ENCODE data around the gene SLC22A4.

SLC22A4 gene

GRCh38 chr5:132267931-132268768 is 26.0 kb upstream of the SLC22A4 start:
- peaks cover 6% of the 10 kb centered on the region for H3K27me3 Mint-ChIP-seq
- no peak for DNase-seq (ENCODE audit: low spot score in 2 of 2)
- H3K4me1 Mint-ChIP-seq = peaks cover 10% of the 10 kb centered on the region
- H3K36me3 Mint-ChIP-seq = no peaks in the 10 kb centered on the region
- ATAC-seq (ENCODE audit: low read depth) = no peak
- no peaks in the 10 kb centered on the region for H3K9me3 Mint-ChIP-seq
- no peak overlapping the region for H3K27ac Mint-ChIP-seq
- H3K4me3 Mint-ChIP-seq = no peak overlapping the region

GRCh38 chr5:132268769-132269551 is 25.2 kb upstream of the SLC22A4 start:
- ATAC-seq (ENCODE audit: low read depth) = no peak
- no peak overlapping the region for H3K27ac Mint-ChIP-seq

GRCh38 chr5:132269635-132270334 is 24.4 kb upstream of the SLC22A4 start:
- no peaks in the 10 kb centered on the region for H3K36me3 Mint-ChIP-seq
- peaks cover 10% of the 10 kb centered on the region for H3K4me1 Mint-ChIP-seq
- no peak overlapping the region for H3K4me3 Mint-ChIP-seq
- H3K27ac Mint-ChIP-seq = no peak overlapping the region
- peaks cover 13% of the 10 kb centered on the region for H3K27me3 Mint-ChIP-seq
- H3K9me3 Mint-ChIP-seq = no peaks in the 10 kb centered on the region
- DNase-seq (ENCODE audit: low spot score in 2 of 2) = no peak
- no peak for ATAC-seq (ENCODE audit: low read depth)

More at GRCh38 chr5:132268769-132269551, 25.2 kb upstream of the SLC22A4 start:
- Mint-ChIP-seq H3K9me3 (no peaks in the 10 kb centered on the region), H3K4me1 (peaks cover 10% of the 10 kb centered on the region), H3K36me3 (no peaks in the 10 kb centered on the region), H3K27me3 (peaks cover 11% of the 10 kb centered on the region), H3K4me3 (no peak overlapping the region)
- DNase-seq (ENCODE audit: low spot score in 2 of 2) = no peak

GRCh38 chr5:132270335-132270665 is 23.9 kb upstream of the SLC22A4 start:
- Mint-ChIP-seq H3K36me3 (no peaks in the 10 kb centered on the region), H3K4me3 (no peak overlapping the region), H3K27ac (no peak overlapping the region), H3K9me3 (no peaks in the 10 kb centered on the region), H3K27me3 (peaks cover 14% of the 10 kb centered on the region), H3K4me1 (peaks cover 10% of the 10 kb centered on the region)
- DNase-seq (ENCODE audit: low spot score in 2 of 2) (no peak), ATAC-seq (ENCODE audit: low read depth) (no peak)

- Mint-ChIP-seq H3K9me3 (no peaks in the 10 kb centered on the region), H3K27me3 (peaks cover 18% of the 10 kb centered on the region), H3K4me1 (peaks cover 10% of the 10 kb centered on the region), H3K36me3 (no peaks in the 10 kb centered on the region), H3K27ac (no peak overlapping the region), H3K4me3 (no peak overlapping the region)
- ATAC-seq (ENCODE audit: low read depth) = no peak
- no peak for DNase-seq (ENCODE audit: low spot score in 2 of 2)
Measured at GRCh38 chr5:132270706-132271105, 23.5 kb upstream of the SLC22A4 start.

GRCh38 chr5:132271251-132272246 is 22.6 kb upstream of the SLC22A4 start:
- no peak for DNase-seq (ENCODE audit: low spot score in 2 of 2)
- peaks cover 10% of the 10 kb centered on the region for H3K4me1 Mint-ChIP-seq
- peaks cover 19% of the 10 kb centered on the region for H3K27me3 Mint-ChIP-seq
- no peaks in the 10 kb centered on the region for H3K36me3 Mint-ChIP-seq
- peak; percentile 55 for ATAC-seq (ENCODE audit: low read depth)
- H3K4me3 Mint-ChIP-seq = peak overlapping the region; percentile 59
- H3K9me3 Mint-ChIP-seq = no peaks in the 10 kb centered on the region
- no peak overlapping the region for H3K27ac Mint-ChIP-seq

GRCh38 chr5:132272311-132273210 is 21.6 kb upstream of the SLC22A4 start:
- DNase-seq (ENCODE audit: low spot score in 2 of 2) = peak; percentile 60 to 70
- Mint-ChIP-seq H3K4me1 (peaks cover 10% of the 10 kb centered on the region), H3K27me3 (peaks cover 19% of the 10 kb centered on the region), H3K4me3 (peak overlapping the region; percentile 41), H3K27ac (no peak overlapping the region), H3K9me3 (no peaks in the 10 kb centered on the region), H3K36me3 (no peaks in the 10 kb centered on the region)
- peak; percentile 55 for ATAC-seq (ENCODE audit: low read depth)

GRCh38 chr5:132273631-132274030 is 20.6 kb upstream of the SLC22A4 start:
- ATAC-seq (ENCODE audit: low read depth) (no peak), DNase-seq (ENCODE audit: low spot score in 2 of 2) (no peak)
- no peaks in the 10 kb centered on the region for H3K36me3 Mint-ChIP-seq
- no peaks in the 10 kb centered on the region for H3K9me3 Mint-ChIP-seq
- H3K27ac Mint-ChIP-seq = no peak overlapping the region
- peaks cover 19% of the 10 kb centered on the region for H3K27me3 Mint-ChIP-seq
- H3K4me1 Mint-ChIP-seq = peaks cover 10% of the 10 kb centered on the region
- no peak overlapping the region for H3K4me3 Mint-ChIP-seq

- no peak overlapping the region for H3K4me3 Mint-ChIP-seq
Measured at GRCh38 chr5:132274050-132274792, 20.0 kb upstream of the SLC22A4 start.

GRCh38 chr5:132275367-132276220 is 18.6 kb upstream of the SLC22A4 start:
- Mint-ChIP-seq H3K27me3 (peaks cover 21% of the 10 kb centered on the region), H3K9me3 (no peaks in the 10 kb centered on the region), H3K27ac (no peak overlapping the region), H3K36me3 (no peaks in the 10 kb centered on the region), H3K4me1 (peaks cover 11% of the 10 kb centered on the region), H3K4me3 (no peak overlapping the region)
- DNase-seq (ENCODE audit: low spot score in 2 of 2) (no peak), ATAC-seq (ENCODE audit: low read depth) (no peak)

More at GRCh38 chr5:132274050-132274792, 20.0 kb upstream of the SLC22A4 start:
- Mint-ChIP-seq H3K9me3 (no peaks in the 10 kb centered on the region), H3K36me3 (no peaks in the 10 kb centered on the region), H3K27ac (no peak overlapping the region), H3K4me1 (peaks cover 10% of the 10 kb centered on the region), H3K27me3 (peaks cover 19% of the 10 kb centered on the region)
- no peak for ATAC-seq (ENCODE audit: low read depth)
- no peak for DNase-seq (ENCODE audit: low spot score in 2 of 2)

- peaks cover 19% of the 10 kb centered on the region for H3K27me3 Mint-ChIP-seq
- peaks cover 10% of the 10 kb centered on the region for H3K4me1 Mint-ChIP-seq
- no peaks in the 10 kb centered on the region for H3K9me3 Mint-ChIP-seq
Measured at GRCh38 chr5:132277256-132277655, 16.9 kb upstream of the SLC22A4 start.

More at GRCh38 chr5:132277256-132277655, 16.9 kb upstream of the SLC22A4 start:
- Mint-ChIP-seq H3K4me3 (no peak overlapping the region), H3K36me3 (no peaks in the 10 kb centered on the region), H3K27ac (no peak overlapping the region)
- no peak for DNase-seq (ENCODE audit: low spot score in 2 of 2)
- ATAC-seq (ENCODE audit: low read depth) = no peak

Data from memory B cell (primary cell).